Activated T-helper 2 cell treated with anti-CD3 and anti-CD28 coated beads, Interferon-gamma antibody, Interleukin-2, Interleukin-4, amounts not matched to agents 10 μg/mL and 5 μg/mL and 100 μg/mL, durations not matched to agents 14 hours and 24 hours and 36 hours (primary cell): ENCODE results near the gene PTGR2. TPM values are rescaled to one million over a fixed set of nuclear protein-coding genes. Genes with fewer than 3 reads are reported as not detected.
"Not testable (repeated sequence)": the region's sequence is repeated elsewhere in the genome, so short reads cannot be mapped to it uniquely, and the experiment has no call there.

Source experiments
- DNase-seq: peaks from one replicate; pipeline ENCODE4 v3.0.0; 2021; ENCODE audit warnings: low spot score
- H3K27ac Mint-ChIP-seq: one replicate; pipeline ENCODE4 v1.8.0; 2021; ENCODE audit warnings: mixed read lengths
- H3K27me3 Mint-ChIP-seq: one replicate; pipeline ENCODE4 v1.8.0; 2021; ENCODE audit warnings: low read depth, mixed read lengths
- H3K36me3 Mint-ChIP-seq: one replicate; pipeline ENCODE4 v1.8.0; 2021; ENCODE audit warnings: low read depth, mixed read lengths
- H3K4me1 Mint-ChIP-seq: one replicate; pipeline ENCODE4 v1.8.0; 2021; ENCODE audit warnings: low read depth, mixed read lengths
- H3K4me3 Mint-ChIP-seq: one replicate; pipeline ENCODE4 v1.8.0; 2021; ENCODE audit warnings: low read depth, mild to moderate bottlenecking, moderate library complexity, mixed read lengths
- H3K9me3 Mint-ChIP-seq: one replicate; pipeline ENCODE4 v1.8.0; 2021; ENCODE audit warnings: mixed read lengths
- intact Hi-C: fragments of 100-400 bp; cut with micrococcal nuclease; formaldehyde crosslinking; loops from one replicate; pipeline ENCODE4 v1.15.1; 2023
- total RNA-seq: library from RNA; stranded (reverse); gene quantifications from 2 replicates; pipeline ENCODE4 v1.2.3, GENCODE V29; 2022

Gene PTGR2
- total RNA-seq, 1 donor from 2014 or later, result 1.6 TPM

DNA sequence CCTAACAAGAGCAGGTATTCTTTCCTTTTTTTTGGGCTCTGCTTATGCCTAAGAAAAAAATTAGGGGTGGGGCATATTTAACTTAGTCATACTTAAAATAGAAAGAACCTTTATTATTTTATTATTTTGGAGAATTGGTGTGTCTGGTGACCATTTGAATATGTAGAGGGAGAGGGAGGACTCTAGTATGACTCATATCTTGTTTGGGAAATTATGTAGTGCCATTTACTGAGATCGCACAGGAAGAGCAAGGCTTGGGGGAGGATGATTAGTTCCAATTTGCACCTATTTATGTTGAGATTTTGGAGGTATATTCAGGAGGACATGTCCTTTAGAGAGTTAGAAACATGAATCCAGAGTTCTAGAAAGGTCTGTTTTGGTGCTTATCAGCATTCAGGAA is 44.9 kb downstream of the PTGR2 start:
- Mint-ChIP-seq H3K36me3 (peaks cover 64% of the 10 kb centered on the region), H3K27ac (peak overlapping the region; percentile 54), H3K27me3 (no peaks in the 10 kb centered on the region), H3K4me3 (no peak overlapping the region), H3K9me3 (no peaks in the 10 kb centered on the region), H3K4me1 (peaks cover 15% of the 10 kb centered on the region)
- DNase-seq, result no peak
- intact Hi-C loops, result no loop called here

GRCh38 chr14:73903028-73903427 is 51.4 kb downstream of the PTGR2 start:
- DNase-seq, result no peak
- Mint-ChIP-seq H3K36me3 (peaks cover 69% of the 10 kb centered on the region), H3K27ac (no peak overlapping the region), H3K9me3 (no peaks in the 10 kb centered on the region), H3K4me1 (no peaks in the 10 kb centered on the region), H3K27me3 (no peaks in the 10 kb centered on the region), H3K4me3 (no peak overlapping the region)
- intact Hi-C loops, result no loop called here

- DNase-seq, result no peak
- H3K27ac Mint-ChIP-seq, result no peak overlapping the region
- peaks cover 3% of the 10 kb centered on the region for H3K4me1 Mint-ChIP-seq
- H3K36me3 Mint-ChIP-seq, result peaks cover 85% of the 10 kb centered on the region
- H3K4me3 Mint-ChIP-seq, result no peak overlapping the region
- intact Hi-C loops, result no loop called here
- H3K9me3 Mint-ChIP-seq, result no peaks in the 10 kb centered on the region
- no peaks in the 10 kb centered on the region for H3K27me3 Mint-ChIP-seq
Measured at GRCh38 chr14:73909681-73910080, 58.0 kb downstream of the PTGR2 start.

DNA sequence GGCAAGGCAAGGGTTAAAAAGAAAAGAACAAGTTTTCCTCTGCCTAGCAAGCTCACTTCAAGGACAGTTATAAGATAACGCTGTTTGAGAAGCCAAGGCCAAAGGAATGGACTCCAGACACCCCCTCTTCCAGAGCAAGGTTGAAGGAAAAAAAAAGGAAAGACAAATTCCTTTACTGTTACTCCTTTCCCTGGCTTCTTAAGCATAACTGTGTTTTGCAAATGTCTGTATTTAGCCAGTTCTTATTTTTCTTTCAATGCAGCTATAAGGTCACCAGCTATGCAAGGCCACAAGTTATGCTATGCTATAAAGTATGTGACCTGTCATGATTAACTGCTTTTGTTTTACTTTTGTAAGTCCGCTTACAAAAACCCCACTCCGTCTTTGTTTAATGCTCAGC is 61.6 kb downstream of the PTGR2 start:
- H3K36me3 Mint-ChIP-seq, result peaks cover 72% of the 10 kb centered on the region
- no peak overlapping the region for H3K4me3 Mint-ChIP-seq
- no peaks in the 10 kb centered on the region for H3K9me3 Mint-ChIP-seq
- H3K27ac Mint-ChIP-seq, result no peak overlapping the region
- peaks cover 3% of the 10 kb centered on the region for H3K4me1 Mint-ChIP-seq
- no peaks in the 10 kb centered on the region for H3K27me3 Mint-ChIP-seq
- no peak for DNase-seq
- intact Hi-C loops, result no loop called here

GRCh38 chr14:73916324-73916723 is 64.7 kb downstream of the PTGR2 start:
- Mint-ChIP-seq H3K36me3 (peaks cover 69% of the 10 kb centered on the region), H3K4me1 (no peaks in the 10 kb centered on the region), H3K27ac (no peak overlapping the region), H3K9me3 (no peaks in the 10 kb centered on the region), H3K27me3 (no peaks in the 10 kb centered on the region), H3K4me3 (no peak overlapping the region)
- no peak for DNase-seq
- intact Hi-C loops, result no loop called here

DNA sequence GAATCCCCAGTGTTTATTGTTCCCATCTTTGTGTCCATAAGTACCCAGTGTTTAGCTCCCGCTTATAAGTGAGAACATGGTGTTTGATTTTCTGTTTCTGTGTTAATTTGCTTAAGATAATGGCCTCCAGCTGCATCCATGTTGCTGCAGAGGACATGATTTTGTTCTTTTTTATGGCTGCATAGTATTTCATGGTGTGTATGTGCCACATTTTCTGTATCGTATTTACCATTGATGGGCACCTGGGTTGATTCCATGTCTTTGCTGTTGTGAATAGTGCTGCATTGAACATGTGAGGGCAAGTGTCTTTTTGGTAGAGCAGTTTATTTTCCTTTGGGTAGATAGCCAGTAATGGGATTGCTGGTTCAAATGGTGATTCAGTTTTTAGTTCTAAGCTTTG is 67.8 kb downstream of the PTGR2 start:
- H3K9me3 Mint-ChIP-seq, H3K4me3 Mint-ChIP-seq, H3K27me3 Mint-ChIP-seq, H3K27ac Mint-ChIP-seq, intact Hi-C loops, DNase-seq, H3K4me1 Mint-ChIP-seq: not testable (repeated sequence)
- peaks cover 67% of the 10 kb centered on the region for H3K36me3 Mint-ChIP-seq

- Mint-ChIP-seq H3K36me3 (peaks cover 88% of the 10 kb centered on the region), H3K27ac (no peak overlapping the region)
Measured at GRCh38 chr14:73924337-73924736, 72.7 kb downstream of the PTGR2 start.

More at GRCh38 chr14:73924337-73924736, 72.7 kb downstream of the PTGR2 start:
- no peaks in the 10 kb centered on the region for H3K27me3 Mint-ChIP-seq
- intact Hi-C loops, result no loop called here
- peaks cover 2% of the 10 kb centered on the region for H3K4me1 Mint-ChIP-seq
- no peak overlapping the region for H3K4me3 Mint-ChIP-seq
- no peaks in the 10 kb centered on the region for H3K9me3 Mint-ChIP-seq
- DNase-seq, result no peak

Other genes starting within 250 kb of the PTGR2 start
- not detected in 2 replicates for gene ACOT6, start 239.3 kb upstream of the PTGR2 start, total RNA-seq
- 6.0 and 6.2 TPM in 2 replicates for gene DNAL1, start 206.8 kb upstream of the PTGR2 start, total RNA-seq
- 30.1 and 32.1 TPM in 2 replicates for gene PNMA1, start 137.4 kb upstream of the PTGR2 start, total RNA-seq
- gene ZNF410, start 35.0 kb downstream of the PTGR2 start, total RNA-seq, result 77.5 and 82.9 TPM in 2 replicates
- gene FAM161B, start 98.3 kb downstream of the PTGR2 start, total RNA-seq, result 0.57 and 0.68 TPM in 2 replicates
- gene COQ6, start 98.5 kb downstream of the PTGR2 start, total RNA-seq, result 17.2 and 17.8 TPM in 2 replicates
- 9.9 and 11.5 TPM in 2 replicates for gene ENTPD5, start 167.5 kb downstream of the PTGR2 start, total RNA-seq
- gene BBOF1, start 167.5 kb downstream of the PTGR2 start, total RNA-seq, result 0.23 and 0.82 TPM in 2 replicates
- 14.8 and 17.6 TPM in 2 replicates for gene ALDH6A1, start 232.6 kb downstream of the PTGR2 start, total RNA-seq
- 16.7 and 19.0 TPM in 2 replicates for gene LIN52, start 233.1 kb downstream of the PTGR2 start, total RNA-seq